ENCODE results near the gene PAX5.

The PAX5 gene

GRCh38 chr9:36891341-36891811 lies 142.7 kb downstream of the PAX5 start (continued):
- no peak for TF ChIP-seq PRDM4 (tag by site-specific recombination; IDR thresholded peaks at IDR 0.05)

- Histone ChIP-seq H3K36me3 (ENCODE audit: control insufficient read depth in 2 of 2, insufficient read depth in 1 of 2, low read length in 2 of 2) (no peaks in the 10 kb centered on the region), H3K9me3 (ENCODE audit: control insufficient read depth, insufficient read depth, low read depth, low read length) (no peaks in the 10 kb centered on the region), H3K27ac (ENCODE audit: extremely low read depth, low read depth, low read length) (no peak overlapping the region), H3K4me3 (ENCODE audit: low read depth, low read length) (no peak overlapping the region), H3K4me1 (ENCODE audit: control insufficient read depth, insufficient read depth, low read length) (no peaks in the 10 kb centered on the region)
- ChIA-PET CTCF (interaction anchor here (1.0 to 4.1 kb wide), 2 partner anchors 16 to 101 kb away, joined by 3 to 23 read pairs; no protein-coding TSS in a partner anchor), POLR2A (interaction anchor here (0.7 kb wide), 1 partner anchor 597 kb away, joined by 4 read pairs; no protein-coding TSS in a partner anchor)
- TF ChIP-seq ZSCAN16 (tag by site-specific recombination; IDR thresholded peaks at IDR 0.05) (no peak), ZNF548 (tag by site-specific recombination; IDR thresholded peaks at IDR 0.05) (no peak), ELK4 (IDR thresholded peaks at IDR 0.05; ENCODE audit: borderline replicate concordance, low read depth, low read length) (no peak), ZNF274 (IDR thresholded peaks at IDR 0.05; ENCODE audit: low read length) (no peak), ZNF274 (tag by site-specific recombination; IDR thresholded peaks at IDR 0.05; ENCODE audit: borderline replicate concordance) (no peak), ZNF518A (tag by site-specific recombination; conservative IDR thresholded peaks at IDR 0.05; ENCODE audit: low read depth) (no peak), PATZ1 (tag by site-specific recombination; IDR thresholded peaks at IDR 0.05) (no peak), ZNF114 (tag by site-specific recombination; IDR thresholded peaks at IDR 0.05) (no peak), ZNF292 (tag by site-specific recombination; IDR thresholded peaks at IDR 0.05; ENCODE audit: borderline replicate concordance, low read depth) (no peak), ZNF146 (tag by site-specific recombination; IDR thresholded peaks at IDR 0.05) (no peak), ZFP41 (tag by site-specific recombination; IDR thresholded peaks at IDR 0.05; ENCODE audit: borderline replicate concordance) (no peak), ZNF645 (tag by site-specific recombination; IDR thresholded peaks at IDR 0.05) (no peak), PRDM6 (tag by site-specific recombination; IDR thresholded peaks at IDR 0.05) (no peak), ZNF404 (tag by site-specific recombination; IDR thresholded peaks at IDR 0.05) (no peak), ZNF521 (tag by site-specific recombination; IDR thresholded peaks at IDR 0.05) (no peak), ZNF792 (tag by site-specific recombination; IDR thresholded peaks at IDR 0.05) (no peak), KLF8 (tag by site-specific recombination; IDR thresholded peaks at IDR 0.05) (no peak), ZNF701 (tag by site-specific recombination; IDR thresholded peaks at IDR 0.05) (no peak), ZNF571 (tag by site-specific recombination; IDR thresholded peaks at IDR 0.05) (no peak), ZSCAN4 (tag by site-specific recombination; IDR thresholded peaks at IDR 0.05) (no peak), ZNF654 (tag by site-specific recombination; IDR thresholded peaks at IDR 0.05; ENCODE audit: low read depth) (no peak)
Measured at GRCh38 chr9:36889844-36890243, 144.2 kb downstream of the PAX5 start.

Measured in HEK293 (cell line).